ENCODE results near the gene LRRC58.

Gene LRRC58

DNA sequence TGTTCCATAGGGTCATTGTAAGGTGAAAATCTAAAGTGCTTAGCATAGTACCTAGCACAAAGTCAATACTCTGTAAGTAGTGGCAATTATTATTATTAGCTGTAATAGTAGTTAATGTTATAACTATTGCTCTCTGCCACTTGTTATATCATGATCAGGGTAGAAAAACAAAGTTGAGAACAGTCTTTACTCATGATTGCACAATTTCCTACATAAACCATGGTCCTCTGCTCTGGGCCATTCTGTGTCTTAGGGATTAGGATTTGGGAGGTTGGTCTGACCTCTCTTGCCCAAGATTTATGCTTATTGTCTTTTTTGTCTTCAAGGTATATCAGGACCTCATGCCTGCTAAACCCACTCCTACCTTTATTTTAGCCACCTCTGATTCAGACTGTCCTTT lies 4.3 kb upstream of the LRRC58 start:
- no peak overlapping the region for H3K4me3 ChIP-seq (ENCODE audit: low read depth, low read length)
- TF ChIP-seq, protein P1, sequence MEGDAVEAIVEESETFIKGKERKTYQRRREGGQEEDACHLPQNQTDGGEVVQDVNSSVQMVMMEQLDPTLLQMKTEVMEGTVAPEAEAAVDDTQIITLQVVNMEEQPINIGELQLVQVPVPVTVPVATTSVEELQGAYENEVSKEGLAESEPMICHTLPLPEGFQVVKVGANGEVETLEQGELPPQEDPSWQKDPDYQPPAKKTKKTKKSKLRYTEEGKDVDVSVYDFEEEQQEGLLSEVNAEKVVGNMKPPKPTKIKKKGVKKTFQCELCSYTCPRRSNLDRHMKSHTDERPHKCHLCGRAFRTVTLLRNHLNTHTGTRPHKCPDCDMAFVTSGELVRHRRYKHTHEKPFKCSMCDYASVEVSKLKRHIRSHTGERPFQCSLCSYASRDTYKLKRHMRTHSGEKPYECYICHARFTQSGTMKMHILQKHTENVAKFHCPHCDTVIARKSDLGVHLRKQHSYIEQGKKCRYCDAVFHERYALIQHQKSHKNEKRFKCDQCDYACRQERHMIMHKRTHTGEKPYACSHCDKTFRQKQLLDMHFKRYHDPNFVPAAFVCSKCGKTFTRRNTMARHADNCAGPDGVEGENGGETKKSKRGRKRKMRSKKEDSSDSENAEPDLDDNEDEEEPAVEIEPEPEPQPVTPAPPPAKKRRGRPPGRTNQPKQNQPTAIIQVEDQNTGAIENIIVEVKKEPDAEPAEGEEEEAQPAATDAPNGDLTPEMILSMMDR (IDR thresholded peaks at IDR 0.05; ENCODE audit: borderline replicate concordance, insufficient read depth, low read depth, low read length): no peak

DNA sequence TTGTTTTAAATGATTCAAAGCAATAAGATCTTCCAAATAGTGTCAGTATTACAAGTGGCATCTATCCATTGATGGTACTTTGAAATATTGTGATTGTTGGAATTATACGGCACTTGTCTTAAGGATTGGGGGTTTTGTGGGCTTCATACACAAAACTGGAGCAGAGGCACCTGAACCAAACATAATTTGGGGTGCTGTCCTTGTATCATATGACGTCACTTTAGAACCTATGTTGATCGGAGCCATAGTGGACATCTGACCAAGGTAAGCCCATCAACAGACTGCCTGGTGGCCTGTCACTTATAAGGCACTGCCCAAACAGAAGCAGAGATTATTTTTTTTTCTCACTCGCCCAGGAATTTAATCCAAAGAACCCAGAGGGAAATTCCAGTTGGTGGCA lies 2.9 kb upstream of the LRRC58 start:
- TF ChIP-seq, protein P1 (IDR thresholded peaks at IDR 0.05; ENCODE audit: borderline replicate concordance, insufficient read depth, low read depth, low read length): no peak
- H3K4me3 ChIP-seq (ENCODE audit: low read depth, low read length): no peak overlapping the region

DNA sequence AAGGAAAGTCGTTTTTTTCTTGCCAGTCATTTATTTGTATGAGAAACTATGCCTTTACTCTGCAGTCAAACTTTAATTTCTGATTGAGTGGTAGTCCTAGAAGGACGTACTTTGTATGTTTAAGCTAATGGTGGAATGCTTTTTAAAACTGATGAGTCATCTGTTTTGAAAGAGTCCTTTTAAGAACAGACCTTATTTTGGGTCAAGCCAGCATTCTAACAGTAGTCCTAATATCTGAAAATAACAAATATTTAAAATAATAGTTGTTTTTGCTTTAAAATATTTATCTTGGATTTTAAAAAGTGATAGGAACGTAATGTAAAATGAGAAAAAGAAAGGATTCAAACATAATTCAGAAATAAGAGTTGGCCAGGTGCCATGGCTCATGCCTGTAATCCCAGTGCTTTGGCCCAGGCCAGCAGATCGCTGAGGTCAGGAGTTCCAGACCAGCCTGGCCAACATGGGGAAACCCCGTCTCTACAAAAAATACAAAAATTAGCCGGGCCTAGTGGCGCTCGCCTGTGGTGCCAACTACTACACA lies 1.3 kb upstream of the LRRC58 start:
- TF ChIP-seq, protein P1 (IDR thresholded peaks at IDR 0.05; ENCODE audit: borderline replicate concordance, insufficient read depth, low read depth, low read length): no peak
- no peak overlapping the region for H3K4me3 ChIP-seq (ENCODE audit: low read depth, low read length)

DNA sequence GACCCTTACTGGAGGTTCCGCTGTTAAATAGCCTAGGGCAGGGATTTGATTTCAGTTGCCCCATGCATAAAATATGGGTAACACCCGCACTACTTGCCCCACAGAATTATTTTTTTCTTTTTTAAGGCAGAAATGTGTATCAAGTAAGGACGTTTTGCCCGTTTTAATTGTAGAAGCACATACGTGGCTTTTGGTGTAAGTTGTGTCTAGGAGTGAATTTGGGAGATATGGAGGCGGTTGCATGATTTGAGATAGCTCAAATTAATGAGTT lies 636 bp upstream of the LRRC58 start:
- H3K4me3 ChIP-seq (ENCODE audit: low read depth, low read length): peak overlapping the region; percentile 99
- TF ChIP-seq, protein P1 (IDR thresholded peaks at IDR 0.05; ENCODE audit: borderline replicate concordance, insufficient read depth, low read depth, low read length): no peak

DNA sequence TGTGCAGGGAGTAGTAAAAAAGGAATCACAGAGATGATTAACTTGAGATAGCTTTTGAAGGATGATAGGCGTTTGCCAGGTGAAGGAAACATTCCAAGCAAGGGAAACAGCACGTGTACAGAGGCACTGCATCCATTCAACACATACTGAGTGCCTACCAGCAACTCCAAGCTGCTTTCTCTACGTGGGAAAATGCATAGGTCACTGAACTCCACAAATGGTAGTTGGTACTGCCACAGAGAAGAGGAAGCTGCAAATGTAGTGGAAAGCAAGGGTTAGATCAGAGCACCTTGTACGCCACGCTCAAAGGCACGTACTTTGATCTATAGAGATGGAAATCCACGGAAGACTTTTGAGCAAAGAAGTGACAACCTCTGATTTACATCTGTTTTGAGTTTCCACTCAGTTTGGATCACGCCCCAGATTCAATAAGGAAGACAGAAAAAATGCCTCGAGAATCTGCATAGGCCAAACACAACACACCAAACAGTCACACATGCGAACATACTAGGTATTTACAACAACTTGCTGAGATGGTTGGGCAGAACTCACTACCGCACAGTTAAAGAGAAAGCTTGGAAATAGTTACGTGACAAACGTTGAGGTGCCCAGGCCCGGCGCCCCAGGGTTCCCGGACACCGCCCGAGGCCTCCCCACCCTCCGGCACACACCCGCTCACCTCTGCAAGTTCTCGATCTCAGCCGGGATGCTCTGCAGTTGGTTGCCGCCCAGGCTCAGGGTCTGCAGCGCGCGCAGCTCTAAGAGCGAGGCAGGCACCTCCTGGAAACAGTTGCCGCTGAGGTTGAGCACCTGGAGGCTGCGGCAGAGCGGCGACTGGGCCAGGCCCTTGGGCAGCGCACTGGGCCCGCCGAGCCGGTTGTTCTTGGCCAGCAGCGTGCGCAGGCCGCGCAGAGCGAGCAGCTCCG lies 826 bp downstream of the LRRC58 start:
- H3K4me3 ChIP-seq (ENCODE audit: low read depth, low read length): peak overlapping the region; percentile 99
- TF ChIP-seq, protein P1 (IDR thresholded peaks at IDR 0.05; ENCODE audit: borderline replicate concordance, insufficient read depth, low read depth, low read length): no peak

DNA sequence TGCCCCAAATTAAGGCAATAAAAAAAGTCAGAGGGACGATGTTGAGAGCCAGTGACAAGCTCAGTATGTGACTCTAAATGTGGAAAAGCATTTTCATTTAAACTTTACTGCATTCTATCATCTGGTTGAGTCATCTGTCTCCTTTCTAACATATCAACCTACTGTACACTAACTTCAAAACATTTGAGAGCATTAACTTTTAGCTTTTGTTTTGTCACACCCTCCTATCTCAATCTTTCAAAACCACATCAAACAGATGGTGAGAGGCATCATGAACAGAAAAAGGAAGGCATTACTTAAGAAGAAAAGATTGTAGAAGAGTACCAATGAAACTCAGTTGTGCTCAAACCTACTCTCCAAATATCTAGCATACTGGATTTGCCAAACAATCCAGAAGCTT lies 4.8 kb downstream of the LRRC58 start:
- TF ChIP-seq, protein P1 (IDR thresholded peaks at IDR 0.05; ENCODE audit: borderline replicate concordance, insufficient read depth, low read depth, low read length): no peak
- H3K4me3 ChIP-seq (ENCODE audit: low read depth, low read length): no peak overlapping the region

Measured in GM12875 (cell line).